HepG2 (cell line): ENCODE measurements around the gene LRRC73. TPM values are rescaled to one million over a fixed set of nuclear protein-coding genes. Genes with fewer than 3 reads are reported as not detected.

ENCODE experiments used
- AGO1 ChIP-seq: fragments of 200-400 bp; formaldehyde crosslinking; IDR thresholded peaks from 2 replicates; pipeline ENCODE4 v1.6.1; 2017; ENCODE audit warnings: mild to moderate bottlenecking, low read depth, low read length, moderate library complexity; ENCODE audit not compliant: poor library complexity, severe bottlenecking
- ATF5 ChIP-seq: sonication (generic); formaldehyde crosslinking; IDR thresholded peaks from 2 replicates; pipeline ENCODE4 v1.4.0; 2020; ENCODE audit warnings: mild to moderate bottlenecking, low read depth, missing genetic modification reagents
- CAMTA2 ChIP-seq: sonication (generic); formaldehyde crosslinking; IDR thresholded peaks from 2 replicates; pipeline ENCODE4 v1.4.0; 2020; ENCODE audit warnings: mild to moderate bottlenecking, missing genetic modification reagents, borderline replicate concordance
- CBX1 ChIP-seq: IDR thresholded peaks from one replicate; pipeline ENCODE4 v1.6.1; 2016; ENCODE audit warnings: antibody characterized with exemption, low read depth
- DPF2 ChIP-seq: sonication (generic); formaldehyde crosslinking; IDR thresholded peaks from 2 replicates; pipeline ENCODE4 v1.4.0; 2020; ENCODE audit warnings: mild to moderate bottlenecking, low read depth, missing genetic modification reagents, borderline replicate concordance
- FOXM1 ChIP-seq: sonication (generic); formaldehyde crosslinking; IDR thresholded peaks from 2 replicates; pipeline ENCODE4 v1.5.0; 2020; ENCODE audit warnings: missing genetic modification reagents
- GZF1 ChIP-seq: sonication (generic); formaldehyde crosslinking; IDR thresholded peaks from 2 replicates; pipeline ENCODE4 v1.5.1; 2020; ENCODE audit warnings: mild to moderate bottlenecking, missing genetic modification reagents
- ISL2 ChIP-seq: sonication (generic); formaldehyde crosslinking; IDR thresholded peaks from 2 replicates; pipeline ENCODE4 v1.5.0; 2020; ENCODE audit warnings: missing genetic modification reagents
- KLF6 ChIP-seq: IDR thresholded peaks from 2 replicates; pipeline ENCODE4 v1.8.0; 2016; ENCODE audit warnings: missing biosample characterization, missing genetic modification reagents
- NBN ChIP-seq: fragments of 450-650 bp; conservative IDR thresholded peaks from 2 replicates; pipeline ENCODE4 v1.6.1; 2017
- NFE2L1 ChIP-seq: sonication (generic); formaldehyde crosslinking; IDR thresholded peaks from 2 replicates; pipeline ENCODE4 v1.4.0; 2020; ENCODE audit warnings: missing genetic modification reagents, mild to moderate bottlenecking, borderline replicate concordance
- NR2C2 ChIP-seq: sonication (generic); formaldehyde crosslinking; IDR thresholded peaks from 2 replicates; pipeline ENCODE4 v1.4.0; 2020; ENCODE audit warnings: missing genetic modification reagents, mild to moderate bottlenecking, moderate library complexity, borderline replicate concordance
- PREB ChIP-seq: sonication (generic); formaldehyde crosslinking; IDR thresholded peaks from 2 replicates; pipeline ENCODE4 v1.4.0; 2020; ENCODE audit warnings: missing genetic modification reagents
- RBM22 ChIP-seq: fragments of 200-400 bp; formaldehyde crosslinking; optimal IDR thresholded peaks from 2 replicates; pipeline ENCODE3; 2017; ENCODE audit warnings: mild to moderate bottlenecking, low read length, moderate library complexity
- SOX5 ChIP-seq: IDR thresholded peaks from 2 replicates; pipeline ENCODE4 v1.6.1; 2016; ENCODE audit warnings: borderline replicate concordance
- TGIF2 ChIP-seq: IDR thresholded peaks from 2 replicates; pipeline ENCODE4 v1.6.1; 2016; ENCODE audit warnings: control low read depth, missing compliant biosample characterization
- ZBTB14 ChIP-seq: sonication (generic); formaldehyde crosslinking; IDR thresholded peaks from 2 replicates; pipeline ENCODE4 v1.4.0; 2020; ENCODE audit warnings: missing genetic modification reagents
- ZBTB44 ChIP-seq: sonication (generic); formaldehyde crosslinking; IDR thresholded peaks from 2 replicates; pipeline ENCODE4 v1.4.0; 2020; ENCODE audit warnings: missing genetic modification reagents
- ZFP36 ChIP-seq: fragments of 150-350 bp; IDR thresholded peaks from 2 replicates; pipeline ENCODE4 v1.6.1; 2018; ENCODE audit warnings: borderline replicate concordance, low read length, low read depth; ENCODE audit not compliant: partially characterized antibody
- ZNF180 ChIP-seq: sonication (generic); formaldehyde crosslinking; IDR thresholded peaks from 2 replicates; pipeline ENCODE4 v1.4.0; 2020; ENCODE audit warnings: low read depth, missing genetic modification reagents, borderline replicate concordance
- ZNF256 ChIP-seq: sonication (generic); formaldehyde crosslinking; conservative IDR thresholded peaks from 2 replicates; pipeline ENCODE4 v1.4.0; 2020; ENCODE audit warnings: missing genetic modification reagents
- ZSCAN22 ChIP-seq: sonication (generic); formaldehyde crosslinking; IDR thresholded peaks from 2 replicates; pipeline ENCODE4 v1.4.0; 2020; ENCODE audit warnings: mild to moderate bottlenecking, missing genetic modification reagents
- ZSCAN25 ChIP-seq: sonication (generic); formaldehyde crosslinking; IDR thresholded peaks from 2 replicates; pipeline ENCODE4 v1.8.0; 2022; ENCODE audit warnings: mild to moderate bottlenecking, missing genetic modification reagents
- polyA plus RNA-seq, 8 experiments: library from polyadenylated mRNA; depleted of rRNA in 3 of 8; stranded (reverse) in 7 of 8; unstranded in 1 of 8; fragments of >200 nt; fragmentation: Illumina TruSeq in 4 of 8; extraction: Trizol in 4 of 8; gene quantifications; 2 replicates each; pipeline versions ENCODE4 v1.2.1 to v1.2.3, GENCODE V29; 2011 to 2016; ENCODE audit warnings: low read depth in 4 of 8, missing spikeins in 1 of 8, mixed read lengths in 1 of 8; ENCODE audit not compliant: insufficient read depth in 1 of 8
- total RNA-seq, 5 experiments: library from RNA; depleted of rRNA; stranded (reverse); fragments of >200 nt; fragmentation: Illumina TruSeq; extraction: Trizol; gene quantifications; 2 replicates each; pipeline ENCODE4 v1.2.3, GENCODE V29; 2016; ENCODE audit warnings: low read depth in 1 of 5
- TF ChIP-seq, protein P1 (sequence below): IDR thresholded peaks from 2 replicates; pipeline ENCODE4 v1.6.1; 2018; ENCODE audit warnings: missing genetic modification reagents, mild to moderate bottlenecking, missing compliant biosample characterization

Gene LRRC73
- total and polyA plus RNA-seq, 2 of the 13 experiments (the other 11 are each of a cell fraction or from before 2014, with no cell fraction given), result 0.11 to 0.12 TPM

GRCh38 chr6:43516697-43517504 lies 6.8 kb upstream of the LRRC73 start, which contains the start of the genes POLR1C and YIPF3 (continued):
- TF ChIP-seq PREB, result 0 out of 2 replicates have a peak, but pooled peaks have one; percentile 37
- TF ChIP-seq ATF5 (CRISPR knock-in tag), result no peak
- 0 out of 2 replicates have a peak, but pooled peaks have one; percentile 73 for TF ChIP-seq ZSCAN22 (CRISPR knock-in tag)
- 0 out of 2 replicates have a peak, but pooled peaks have one; percentile 12 for TF ChIP-seq KLF6 (CRISPR knock-in tag)
- no peak for TF ChIP-seq NBN
- TF ChIP-seq AGO1, result peak; percentile 75
- peak; percentile 34; the same call in 1 of the 2 replicates for TF ChIP-seq ZSCAN25 (CRISPR knock-in tag)
- no peak for TF ChIP-seq ZBTB44 (CRISPR knock-in tag)
- 0 out of 2 replicates have a peak, but pooled peaks have one; percentile 78 for TF ChIP-seq CAMTA2 (CRISPR knock-in tag)
- TF ChIP-seq NFE2L1 (CRISPR knock-in tag), result peak; percentile 54; the same call in 1 of the 2 replicates
- peak; percentile 66 for TF ChIP-seq TGIF2
- TF ChIP-seq ZBTB14 (CRISPR knock-in tag), result peak; percentile 46; the same call in 1 of the 2 replicates
- peak; percentile 71 for TF ChIP-seq SOX5 (CRISPR knock-in tag)
- TF ChIP-seq, protein P1, sequence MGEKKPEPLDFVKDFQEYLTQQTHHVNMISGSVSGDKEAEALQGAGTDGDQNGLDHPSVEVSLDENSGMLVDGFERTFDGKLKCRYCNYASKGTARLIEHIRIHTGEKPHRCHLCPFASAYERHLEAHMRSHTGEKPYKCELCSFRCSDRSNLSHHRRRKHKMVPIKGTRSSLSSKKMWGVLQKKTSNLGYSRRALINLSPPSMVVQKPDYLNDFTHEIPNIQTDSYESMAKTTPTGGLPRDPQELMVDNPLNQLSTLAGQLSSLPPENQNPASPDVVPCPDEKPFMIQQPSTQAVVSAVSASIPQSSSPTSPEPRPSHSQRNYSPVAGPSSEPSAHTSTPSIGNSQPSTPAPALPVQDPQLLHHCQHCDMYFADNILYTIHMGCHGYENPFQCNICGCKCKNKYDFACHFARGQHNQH, result peak; percentile 96
- TF ChIP-seq NR2C2 (CRISPR knock-in tag), result peak; percentile 85
- no peak for TF ChIP-seq ZFP36
- no peak; the same call in 1 of the 2 replicates for TF ChIP-seq FOXM1 (CRISPR knock-in tag)
- no peak for TF ChIP-seq CBX1
- TF ChIP-seq DPF2 (CRISPR knock-in tag), result peak; percentile 51; the same call in 1 of the 2 replicates
- TF ChIP-seq GZF1 (CRISPR knock-in tag), result no peak
- TF ChIP-seq RBM22, result peak; percentile 96
- TF ChIP-seq ZNF180 (CRISPR knock-in tag), result peak; percentile 56; the same call in 1 of the 2 replicates
- TF ChIP-seq ISL2 (CRISPR knock-in tag), result peak; percentile 56
- 0 out of 2 replicates have a peak, but pooled peaks have one; percentile 58 for TF ChIP-seq ZNF256
